ENCODE measurements around the gene IGSF9B.

GRCh38 chr11:133872160-133872559 is 84.6 kb downstream of the IGSF9B start:
- TF ChIP-seq EZH2 (IDR thresholded peaks at IDR 0.05; ENCODE audit: borderline replicate concordance, low read depth, low read length, poor library complexity, severe bottlenecking) (no peak), CTCF (conservative IDR thresholded peaks at IDR 0.05; ENCODE audit: low read depth, low read length) (no peak)
